HEK293 (cell line): ENCODE measurements around the gene MRS2.
A peak's percentile ranks its signal among the peaks of the same experiment; 100 is the strongest.

Experiments
- CTCF ChIA-PET: fragments of 350-600 bp; formaldehyde crosslinking; extraction: SDS; loops from one replicate; lab custom pipeline; 2021; ENCODE audit warnings: antibody characterized with exemption; lab: Yijun Ruan, JAX
- POLR2A ChIA-PET: fragments of 300-600 bp; formaldehyde crosslinking; extraction: SDS; loops from one replicate; lab custom pipeline; 2020; ENCODE audit warnings: antibody characterized with exemption, inconsistent platforms; lab: Yijun Ruan, JAX
- H3K27ac ChIP-seq: fragments of 200-500 bp; sonication (Bioruptor generic); 2 replicates; pipeline ENCODE4 v1.5.1; 2014; ENCODE audit warnings: low read depth, low read length, control low read depth, inconsistent platforms; ENCODE audit errors: extremely low read depth
- H3K36me3 ChIP-seq, 2 experiments: fragments of 200-500 bp in 1 of 2; sonication (Bioruptor generic) in 1 of 2; 1 replicate in 1 of 2; 2 replicates in 1 of 2; pipeline ENCODE4 v1.5.1; 2014 to 2017; ENCODE audit warnings: inconsistent platforms in 2 of 2, low read length in 2 of 2; ENCODE audit not compliant: control insufficient read depth in 2 of 2, insufficient read depth in 1 of 2
- H3K4me1 ChIP-seq: fragments of 200-500 bp; sonication (Bioruptor generic); 2 replicates; pipeline ENCODE4 v1.5.1; 2014; ENCODE audit warnings: mild to moderate bottlenecking, low read length, inconsistent platforms; ENCODE audit not compliant: control insufficient read depth, insufficient read depth
- H3K4me3 ChIP-seq: 2 replicates; pipeline ENCODE4 v1.5.1; 2011; ENCODE audit warnings: low read depth, mild to moderate bottlenecking, control low read depth, low read length, moderate library complexity
- H3K9me3 ChIP-seq: fragments of 200-500 bp; sonication (Bioruptor generic); 2 replicates; pipeline ENCODE4 v1.5.1; 2014; ENCODE audit warnings: low read depth, low read length, inconsistent platforms; ENCODE audit not compliant: control insufficient read depth, insufficient read depth
- BCL11B ChIP-seq: fragments of 450-650 bp; formaldehyde crosslinking; IDR thresholded peaks from 2 replicates; pipeline ENCODE4 v1.5.1; 2016; ENCODE audit warnings: low read depth, missing biosample characterization, missing genetic modification characterization
- GLIS2 ChIP-seq: fragments of 450-650 bp; formaldehyde crosslinking; IDR thresholded peaks from 2 replicates; pipeline ENCODE4 v1.5.1; 2016; ENCODE audit warnings: missing biosample characterization, missing genetic modification characterization
- HOXA7 ChIP-seq: sonication (generic); formaldehyde crosslinking; IDR thresholded peaks from 2 replicates; pipeline ENCODE4 v1.8.1; 2022; ENCODE audit warnings: missing genetic modification reagents, borderline replicate concordance
- MZF1 ChIP-seq: fragments of 450-650 bp; formaldehyde crosslinking; IDR thresholded peaks from 2 replicates; pipeline ENCODE4 v1.5.1; 2017; ENCODE audit warnings: missing biosample characterization, missing genetic modification characterization, borderline replicate concordance
- SETDB1 ChIP-seq: IDR thresholded peaks from one replicate; pipeline ENCODE4 v1.6.1; 2017; ENCODE audit warnings: mild to moderate bottlenecking, low read length, moderate library complexity, mixed read lengths; ENCODE audit not compliant: insufficient read length
- WT1 ChIP-seq: fragments of 450-650 bp; formaldehyde crosslinking; IDR thresholded peaks from 2 replicates; pipeline ENCODE4 v1.5.1; 2016; ENCODE audit warnings: missing biosample characterization, missing genetic modification characterization
- ZBTB11 ChIP-seq: fragments of 450-650 bp; formaldehyde crosslinking; conservative IDR thresholded peaks from 2 replicates; pipeline ENCODE4 v1.5.1; 2016; ENCODE audit warnings: low read depth, missing biosample characterization, missing genetic modification characterization
- ZNF112 ChIP-seq: fragments of 450-650 bp; formaldehyde crosslinking; IDR thresholded peaks from 2 replicates; pipeline ENCODE4 v1.5.0; 2017; ENCODE audit warnings: missing biosample characterization, missing genetic modification characterization
- ZNF132 ChIP-seq: fragments of 450-650 bp; formaldehyde crosslinking; IDR thresholded peaks from 2 replicates; pipeline ENCODE4 v1.5.1; 2017; ENCODE audit warnings: missing biosample characterization, missing genetic modification characterization, borderline replicate concordance
- ZNF148 ChIP-seq: fragments of 450-650 bp; formaldehyde crosslinking; IDR thresholded peaks from 2 replicates; pipeline ENCODE4 v1.5.0; 2017; ENCODE audit warnings: missing biosample characterization, missing genetic modification characterization, borderline replicate concordance
- ZNF292 ChIP-seq: fragments of 450-650 bp; formaldehyde crosslinking; IDR thresholded peaks from 2 replicates; pipeline ENCODE4 v1.5.1; 2016; ENCODE audit warnings: low read depth, missing biosample characterization, missing genetic modification characterization, borderline replicate concordance
- ZNF426 ChIP-seq: fragments of 450-650 bp; formaldehyde crosslinking; IDR thresholded peaks from 2 replicates; pipeline ENCODE4 v1.5.1; 2017; ENCODE audit warnings: missing biosample characterization, missing genetic modification characterization, mild to moderate bottlenecking, inconsistent platforms, moderate library complexity
- ZNF48 ChIP-seq: fragments of 450-650 bp; formaldehyde crosslinking; IDR thresholded peaks from 2 replicates; pipeline ENCODE4 v1.5.1; 2016; ENCODE audit warnings: missing biosample characterization, missing genetic modification characterization
- ZNF513 ChIP-seq: fragments of 450-650 bp; IDR thresholded peaks from 2 replicates; pipeline ENCODE4 v1.5.1; 2018; ENCODE audit warnings: missing biosample characterization, missing genetic modification characterization
- ZNF521 ChIP-seq: fragments of 450-650 bp; formaldehyde crosslinking; IDR thresholded peaks from 2 replicates; pipeline ENCODE4 v1.5.1; 2017; ENCODE audit warnings: missing biosample characterization, mild to moderate bottlenecking, missing genetic modification characterization
- ZNF530 ChIP-seq: fragments of 450-650 bp; formaldehyde crosslinking; IDR thresholded peaks from 2 replicates; pipeline ENCODE4 v1.5.1; 2016; ENCODE audit warnings: low read depth, missing biosample characterization, missing genetic modification characterization
- ZNF585B ChIP-seq: fragments of 450-650 bp; formaldehyde crosslinking; IDR thresholded peaks from 2 replicates; pipeline ENCODE4 v1.5.1; 2016; ENCODE audit warnings: missing biosample characterization, missing genetic modification characterization
- ZNF654 ChIP-seq: fragments of 450-650 bp; formaldehyde crosslinking; IDR thresholded peaks from 2 replicates; pipeline ENCODE4 v1.5.1; 2016; ENCODE audit warnings: low read depth, missing biosample characterization, missing genetic modification characterization
- TF ChIP-seq, protein P1 (sequence below): fragments of 450-650 bp; formaldehyde crosslinking; IDR thresholded peaks from 2 replicates; pipeline ENCODE4 v1.5.1; 2016; ENCODE audit warnings: missing biosample characterization, missing genetic modification characterization
- TF ChIP-seq, protein P2 (sequence below): fragments of 450-650 bp; formaldehyde crosslinking; IDR thresholded peaks from 2 replicates; pipeline ENCODE4 v1.5.1; 2017; ENCODE audit warnings: missing biosample characterization, missing genetic modification characterization

MRS2 gene

DNA sequence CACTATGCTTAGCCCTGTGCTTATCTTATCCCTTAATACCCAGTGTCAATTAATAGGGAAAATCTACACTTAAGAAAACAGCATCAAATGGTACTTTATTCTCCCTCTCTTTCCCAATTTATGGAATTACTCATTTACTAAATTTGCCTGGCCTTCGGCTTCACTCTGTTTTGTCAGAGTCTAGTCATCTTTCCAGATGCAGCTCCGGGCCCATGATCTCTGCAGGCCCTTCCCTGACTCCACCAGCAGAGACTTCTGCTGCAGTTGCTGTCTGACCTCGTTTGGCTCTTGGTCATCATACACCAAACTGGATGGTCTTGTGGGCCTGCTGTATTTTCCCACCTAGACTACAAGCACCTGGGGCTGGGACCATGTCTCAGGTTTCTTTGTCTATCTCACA, 27.4 kb downstream of the MRS2 start (continued):
- TF ChIP-seq, protein P1, sequence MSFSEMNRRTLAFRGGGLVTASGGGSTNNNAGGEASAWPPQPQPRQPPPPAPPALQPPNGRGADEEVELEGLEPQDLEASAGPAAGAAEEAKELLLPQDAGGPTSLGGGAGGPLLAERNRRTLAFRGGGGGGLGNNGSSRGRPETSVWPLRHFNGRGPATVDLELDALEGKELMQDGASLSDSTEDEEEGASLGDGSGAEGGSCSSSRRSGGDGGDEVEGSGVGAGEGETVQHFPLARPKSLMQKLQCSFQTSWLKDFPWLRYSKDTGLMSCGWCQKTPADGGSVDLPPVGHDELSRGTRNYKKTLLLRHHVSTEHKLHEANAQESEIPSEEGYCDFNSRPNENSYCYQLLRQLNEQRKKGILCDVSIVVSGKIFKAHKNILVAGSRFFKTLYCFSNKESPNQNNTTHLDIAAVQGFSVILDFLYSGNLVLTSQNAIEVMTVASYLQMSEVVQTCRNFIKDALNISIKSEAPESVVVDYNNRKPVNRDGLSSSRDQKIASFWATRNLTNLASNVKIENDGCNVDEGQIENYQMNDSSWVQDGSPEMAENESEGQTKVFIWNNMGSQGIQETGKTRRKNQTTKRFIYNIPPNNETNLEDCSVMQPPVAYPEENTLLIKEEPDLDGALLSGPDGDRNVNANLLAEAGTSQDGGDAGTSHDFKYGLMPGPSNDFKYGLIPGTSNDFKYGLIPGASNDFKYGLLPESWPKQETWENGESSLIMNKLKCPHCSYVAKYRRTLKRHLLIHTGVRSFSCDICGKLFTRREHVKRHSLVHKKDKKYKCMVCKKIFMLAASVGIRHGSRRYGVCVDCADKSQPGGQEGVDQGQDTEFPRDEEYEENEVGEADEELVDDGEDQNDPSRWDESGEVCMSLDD (tag by site-specific recombination), result no peak
- TF ChIP-seq HOXA7 (CRISPR knock-in tag), result no peak
- no peak for TF ChIP-seq ZNF48 (tag by site-specific recombination)
- TF ChIP-seq ZBTB11, result no peak
- TF ChIP-seq ZNF292, result no peak
- TF ChIP-seq ZNF148 (tag by site-specific recombination), result no peak
- TF ChIP-seq ZNF112 (tag by site-specific recombination), result no peak
- TF ChIP-seq WT1 (tag by site-specific recombination), result no peak

DNA sequence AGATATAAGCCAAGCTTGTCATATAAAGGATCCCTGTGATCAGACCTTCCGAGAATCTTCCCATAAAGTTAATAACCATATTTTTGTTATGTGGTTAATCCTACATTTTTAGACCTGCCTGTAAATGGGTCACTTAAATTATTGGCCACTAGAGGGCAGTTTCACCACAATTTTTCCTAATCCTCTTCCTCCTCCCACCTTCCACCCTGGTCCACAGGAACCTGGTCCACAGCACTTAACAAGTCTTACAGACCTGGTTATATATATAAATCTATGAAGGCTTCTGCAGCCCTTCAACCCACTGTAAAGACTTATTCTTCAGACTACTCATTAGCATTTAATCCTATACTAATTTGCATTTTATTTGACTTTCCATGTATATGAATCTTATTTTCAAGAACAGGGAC, 28.3 kb downstream of the MRS2 start:
- Histone ChIP-seq H3K4me3 (no peak overlapping the region), H3K27ac (no peak overlapping the region), H3K9me3 (no peaks in the 10 kb centered on the region), H3K36me3 (peaks cover 0 to 12% of the 10 kb centered on the region in 2 experiments), H3K4me1 (no peaks in the 10 kb centered on the region)
- TF ChIP-seq ZNF513 (peak; percentile 65), GLIS2 (tag by site-specific recombination) (no peak), BCL11B (tag by site-specific recombination) (no peak), ZNF132 (tag by site-specific recombination) (no peak), ZNF530 (tag by site-specific recombination) (no peak), MZF1 (no peak), SETDB1 (peak; percentile 14), ZNF585B (tag by site-specific recombination) (no peak), ZNF521 (tag by site-specific recombination) (no peak), ZNF654 (tag by site-specific recombination) (peak; percentile 76), ZNF426 (tag by site-specific recombination) (no peak)
- TF ChIP-seq, protein P2, sequence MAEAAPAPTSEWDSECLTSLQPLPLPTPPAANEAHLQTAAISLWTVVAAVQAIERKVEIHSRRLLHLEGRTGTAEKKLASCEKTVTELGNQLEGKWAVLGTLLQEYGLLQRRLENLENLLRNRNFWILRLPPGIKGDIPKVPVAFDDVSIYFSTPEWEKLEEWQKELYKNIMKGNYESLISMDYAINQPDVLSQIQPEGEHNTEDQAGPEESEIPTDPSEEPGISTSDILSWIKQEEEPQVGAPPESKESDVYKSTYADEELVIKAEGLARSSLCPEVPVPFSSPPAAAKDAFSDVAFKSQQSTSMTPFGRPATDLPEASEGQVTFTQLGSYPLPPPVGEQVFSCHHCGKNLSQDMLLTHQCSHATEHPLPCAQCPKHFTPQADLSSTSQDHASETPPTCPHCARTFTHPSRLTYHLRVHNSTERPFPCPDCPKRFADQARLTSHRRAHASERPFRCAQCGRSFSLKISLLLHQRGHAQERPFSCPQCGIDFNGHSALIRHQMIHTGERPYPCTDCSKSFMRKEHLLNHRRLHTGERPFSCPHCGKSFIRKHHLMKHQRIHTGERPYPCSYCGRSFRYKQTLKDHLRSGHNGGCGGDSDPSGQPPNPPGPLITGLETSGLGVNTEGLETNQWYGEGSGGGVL (tag by site-specific recombination), result no peak
- CTCF ChIA-PET, result interaction anchor here (0.6 to 5.4 kb wide), 43 partner anchors 10 to 1184 kb away, joined by 3 to 55 read pairs (median 4); partner anchors contain the start of genes ACOT13, ALDH5A1, GMNN and MRS2
- POLR2A ChIA-PET, result no interaction called here
